HepG2 (cell line): ENCODE measurements around the gene CRTC2.

Source experiments
- CTCF ChIP-seq: sonication (generic); formaldehyde crosslinking; IDR thresholded peaks from 2 replicates; pipeline ENCODE4 v1.5.0; 2020; ENCODE audit warnings: mild to moderate bottlenecking, missing genetic modification reagents, moderate library complexity
- ZKSCAN1 ChIP-seq: fragments of 150-350 bp; IDR thresholded peaks from 2 replicates; pipeline ENCODE4 v1.6.1; 2014; ENCODE audit warnings: low read length
- ZNF333 ChIP-seq: sonication (generic); formaldehyde crosslinking; IDR thresholded peaks from 2 replicates; pipeline ENCODE4 v1.4.0; 2020; ENCODE audit warnings: mild to moderate bottlenecking, missing genetic modification reagents, borderline replicate concordance
- ZNF782 ChIP-seq: sonication (generic); formaldehyde crosslinking; IDR thresholded peaks from 2 replicates; pipeline ENCODE4 v1.4.0; 2020; ENCODE audit warnings: missing genetic modification reagents, mild to moderate bottlenecking, borderline replicate concordance

- TF ChIP-seq ZKSCAN1 (no peak), CTCF (CRISPR knock-in tag) (no peak), ZNF782 (CRISPR knock-in tag) (no peak), ZNF333 (no peak)
Observed at GRCh38 chr1:153968972-153969371, 10.6 kb upstream of the CRTC2 start.
